ENCODE results near the gene CIC.

Gene CIC

GRCh38 chr19:42287827-42288107, 18.7 kb downstream of the CIC start:
- Histone ChIP-seq H3K27ac (ENCODE audit: low read depth, low read length) (no peak overlapping the region), H3K4me3 (ENCODE audit: insufficient read depth, low read length, poor library complexity, severe bottlenecking) (no peak overlapping the region), H3F3A (ENCODE audit: insufficient read depth) (peaks cover 5% of the 10 kb centered on the region), H3K36me3 (ENCODE audit: low read length) (no peaks in the 10 kb centered on the region), H3K4me2 (ENCODE audit: low read depth, low read length, poor library complexity, severe bottlenecking) (no peak overlapping the region), H3K27me3 (ENCODE audit: low read length) (no peaks in the 10 kb centered on the region), H3K9ac (ENCODE audit: low read length) (no peak overlapping the region), H4K20me1 (ENCODE audit: low read depth, low read length) (no peaks in the 10 kb centered on the region), H2AFZ (ENCODE audit: low read depth, low read length, severe bottlenecking) (no peak overlapping the region), H3K79me2 (ENCODE audit: insufficient read depth, low read length) (peaks cover 15% of the 10 kb centered on the region; the same call in 1 of the 2 replicates), H3K9me3 (ENCODE audit: insufficient read depth, low read length) (no peaks in the 10 kb centered on the region), H3K9me2 (replicated peaks; ENCODE audit: insufficient read depth, low read length) (no peaks in the 10 kb centered on the region)
- no peak for TF ChIP-seq EZH2phosphoT487 (conservative IDR thresholded peaks at IDR 0.05; ENCODE audit: low read length)
- TF ChIP-seq CTCF (IDR thresholded peaks at IDR 0.05; ENCODE audit: insufficient read depth, low read length, poor library complexity, severe bottlenecking): no peak

- no peak overlapping the region for H3K9ac ChIP-seq (ENCODE audit: low read length)
These were observed 19.3 kb downstream of the CIC start for GRCh38 chr19:42288387-42288786.

GRCh38 chr19:42288881-42289555, 20.0 kb downstream of the CIC start:
- Histone ChIP-seq H3K9me3 (ENCODE audit: insufficient read depth, low read length) (no peaks in the 10 kb centered on the region), H3K4me2 (ENCODE audit: low read depth, low read length, poor library complexity, severe bottlenecking) (no peak overlapping the region), H3K27me3 (ENCODE audit: low read length) (no peaks in the 10 kb centered on the region), H3K9me2 (replicated peaks; ENCODE audit: insufficient read depth, low read length) (no peaks in the 10 kb centered on the region), H3K36me3 (ENCODE audit: low read length) (no peaks in the 10 kb centered on the region), H2AFZ (ENCODE audit: low read depth, low read length, severe bottlenecking) (no peak overlapping the region), H3K4me3 (ENCODE audit: insufficient read depth, low read length, poor library complexity, severe bottlenecking) (no peak overlapping the region), H3K79me2 (ENCODE audit: insufficient read depth, low read length) (peaks cover 15% of the 10 kb centered on the region; the same call in 1 of the 2 replicates), H3K27ac (ENCODE audit: low read depth, low read length) (no peak overlapping the region), H3K9ac (ENCODE audit: low read length) (no peak overlapping the region), H3F3A (ENCODE audit: insufficient read depth) (no peaks in the 10 kb centered on the region), H4K20me1 (ENCODE audit: low read depth, low read length) (no peaks in the 10 kb centered on the region)
- TF ChIP-seq CTCF (IDR thresholded peaks at IDR 0.05; ENCODE audit: insufficient read depth, low read length, poor library complexity, severe bottlenecking) (no peak), EZH2phosphoT487 (conservative IDR thresholded peaks at IDR 0.05; ENCODE audit: low read length) (no peak)

More at GRCh38 chr19:42288387-42288786, 19.3 kb downstream of the CIC start:
- H3K4me2 ChIP-seq (ENCODE audit: low read depth, low read length, poor library complexity, severe bottlenecking): no peak overlapping the region
- peaks cover 15% of the 10 kb centered on the region; the same call in 1 of the 2 replicates for H3K79me2 ChIP-seq (ENCODE audit: insufficient read depth, low read length)
- H3F3A ChIP-seq (ENCODE audit: insufficient read depth): no peaks in the 10 kb centered on the region
- H3K27me3 ChIP-seq (ENCODE audit: low read length): no peaks in the 10 kb centered on the region
- H3K9me3 ChIP-seq (ENCODE audit: insufficient read depth, low read length): no peaks in the 10 kb centered on the region
- TF ChIP-seq CTCF (IDR thresholded peaks at IDR 0.05; ENCODE audit: insufficient read depth, low read length, poor library complexity, severe bottlenecking) (no peak), EZH2phosphoT487 (conservative IDR thresholded peaks at IDR 0.05; ENCODE audit: low read length) (no peak)
- no peak overlapping the region for H3K27ac ChIP-seq (ENCODE audit: low read depth, low read length)
- H3K36me3 ChIP-seq (ENCODE audit: low read length): no peaks in the 10 kb centered on the region
- H2AFZ ChIP-seq (ENCODE audit: low read depth, low read length, severe bottlenecking): no peak overlapping the region
- no peaks in the 10 kb centered on the region for H3K9me2 ChIP-seq (replicated peaks; ENCODE audit: insufficient read depth, low read length)
- no peaks in the 10 kb centered on the region for H4K20me1 ChIP-seq (ENCODE audit: low read depth, low read length)
- H3K4me3 ChIP-seq (ENCODE audit: insufficient read depth, low read length, poor library complexity, severe bottlenecking): no peak overlapping the region
